ENCODE results near the gene ACO1.

- TF ChIP-seq CTCF (IDR thresholded peaks at IDR 0.05 in 8 of 11, conservative IDR thresholded peaks at IDR 0.05 in 3 of 11) = no peak
- TF ChIP-seq POLR2A (IDR thresholded peaks at IDR 0.05) = no peak
- TF ChIP-seq POLR2AphosphoS5 (IDR thresholded peaks at IDR 0.05) = no peak
Observed at GRCh38 chr9:32334916-32335895, 49.2 kb upstream of the ACO1 start.

Measured in spleen (tissue), 7 donors.